GM23248 (cell line): ENCODE measurements around the gene PPID. TPM values are rescaled to one million over a fixed set of nuclear protein-coding genes. Genes with fewer than 3 reads are reported as not detected.
A peak's percentile ranks its signal among the peaks of the same experiment; 100 is the strongest.

Experiments
- DNase-seq: peaks from one replicate; pipeline ENCODE4 v3.0.0-alpha.2; 2015
- H2AFZ ChIP-seq: fragments of 200-600 bp; sonication (generic); 2 replicates; pipeline ENCODE4 v1.6.1; 2016; ENCODE audit warnings: antibody characterized with exemption
- H3F3A ChIP-seq: fragments of 200-600 bp; sonication (generic); 2 replicates; pipeline ENCODE4 v1.6.1; 2016; ENCODE audit warnings: mild to moderate bottlenecking, antibody characterized with exemption, mixed run types; ENCODE audit not compliant: insufficient read depth
- H3K27ac ChIP-seq: fragments of 200-600 bp; sonication (generic); 2 replicates; pipeline ENCODE4 v1.5.1; 2016; ENCODE audit warnings: mild to moderate bottlenecking
- H3K27me3 ChIP-seq: fragments of 200-600 bp; sonication (generic); replicated peaks from 2 replicates; pipeline ENCODE4 v1.6.1; 2016; ENCODE audit warnings: mild to moderate bottlenecking; ENCODE audit not compliant: insufficient read depth
- H3K36me3 ChIP-seq: fragments of 200-600 bp; sonication (generic); 2 replicates; pipeline ENCODE4 v1.6.1; 2016; ENCODE audit warnings: low read depth, mild to moderate bottlenecking
- H3K4me1 ChIP-seq: fragments of 200-600 bp; sonication (generic); 2 replicates; pipeline ENCODE4 v1.6.1; 2016; ENCODE audit warnings: mild to moderate bottlenecking; ENCODE audit not compliant: insufficient read depth
- H3K4me2 ChIP-seq: fragments of 200-600 bp; sonication (generic); one replicate; pipeline ENCODE4 v1.6.1; 2016; ENCODE audit warnings: mild to moderate bottlenecking; ENCODE audit not compliant: unreplicated experiment
- H3K4me3 ChIP-seq: fragments of 200-600 bp; sonication (generic); 2 replicates; pipeline ENCODE4 v1.5.1; 2016; ENCODE audit warnings: mild to moderate bottlenecking
- H3K79me2 ChIP-seq: fragments of 200-600 bp; sonication (generic); 2 replicates; pipeline ENCODE4 v1.6.1; 2016; ENCODE audit warnings: mild to moderate bottlenecking; ENCODE audit not compliant: insufficient read depth
- H3K9ac ChIP-seq: fragments of 200-600 bp; sonication (generic); 2 replicates; pipeline ENCODE4 v1.6.1; 2016; ENCODE audit warnings: mild to moderate bottlenecking
- H3K9me2 ChIP-seq: fragments of 200-600 bp; sonication (generic); 2 replicates; pipeline ENCODE4 v1.6.1; 2016; ENCODE audit warnings: mixed run types, mild to moderate bottlenecking, moderate library complexity; ENCODE audit not compliant: insufficient read depth
- H3K9me3 ChIP-seq: fragments of 200-600 bp; sonication (generic); one replicate; pipeline ENCODE4 v1.6.1; 2017; ENCODE audit warnings: low read depth
- H4K20me1 ChIP-seq: fragments of 200-600 bp; sonication (generic); 2 replicates; pipeline ENCODE4 v1.6.0; 2016; ENCODE audit not compliant: insufficient read depth
- EZH2 ChIP-seq: fragments of 200-600 bp; sonication (generic); IDR thresholded peaks from 2 replicates; pipeline ENCODE4 v1.6.1; 2018; ENCODE audit warnings: antibody characterized with exemption, mild to moderate bottlenecking; ENCODE audit not compliant: insufficient read depth, poor library complexity, severe bottlenecking
- EZH2phosphoT487 ChIP-seq: fragments of 200-600 bp; sonication (generic); IDR thresholded peaks from 2 replicates; pipeline ENCODE4 v1.6.1; 2018; ENCODE audit warnings: antibody characterized with exemption, moderate library complexity, mild to moderate bottlenecking, low read depth; ENCODE audit not compliant: insufficient read depth
- WGBS, 2 experiments: methylation state at CpG; one replicate each; pipeline ENCODE4 v1.1.6; 2015 to 2017; ENCODE audit warnings: low lambda C conversion rate in 2 of 2, low coverage in 1 of 2; ENCODE audit errors: missing lambda C conversion rate in 2 of 2; 5-methylcytosine and 5-hydroxymethylcytosine counted together
- in situ Hi-C: fragments of 300-500 bp; cut with MboI; formaldehyde crosslinking; loops from 2 replicates; pipeline ENCODE4 v1.15.0; 2020
- polyA plus RNA-seq: library from polyadenylated mRNA; unstranded; fragments of >200 nt; fragmentation: Nextera tagmentation; extraction: Ambion mirVana; gene quantifications from 2 replicates; pipeline ENCODE4 v1.2.1, GENCODE V29; 2016
- total RNA-seq: library from RNA; depleted of rRNA; stranded (reverse); fragments of >200 nt; shearing (Covaris generic); gene quantifications from 2 replicates; pipeline ENCODE4 v1.2.3, GENCODE V29; 2014

The PPID gene
- total and polyA plus RNA-seq, 2 experiments from 2014 or later: 29.1 to 37.0 TPM

GRCh38 chr4:158741326-158742021, 18.3 kb upstream of the PPID start:
- H3K27ac ChIP-seq: no peak overlapping the region
- H3K79me2 ChIP-seq: no peaks in the 10 kb centered on the region
- no peak for DNase-seq
- H3K4me2 ChIP-seq: no peak overlapping the region
- H3K4me1 ChIP-seq: no peaks in the 10 kb centered on the region
- H3K27me3 ChIP-seq: no peaks in the 10 kb centered on the region; the same call in 1 of the 2 replicates
- H3K9me3 ChIP-seq: no peaks in the 10 kb centered on the region
- H2AFZ ChIP-seq: no peak overlapping the region
- H4K20me1 ChIP-seq: no peaks in the 10 kb centered on the region
- no peak overlapping the region for H3K9ac ChIP-seq
- in situ Hi-C loops: no loop called here
- no peak overlapping the region for H3K4me3 ChIP-seq
- no peaks in the 10 kb centered on the region for H3F3A ChIP-seq
- H3K36me3 ChIP-seq: no peaks in the 10 kb centered on the region
- no peaks in the 10 kb centered on the region for H3K9me2 ChIP-seq
- WGBS, 2 experiments: 69 to 73% methylated on average over 3 of the region's 3 CpGs
- TF ChIP-seq EZH2phosphoT487: no peak
- TF ChIP-seq EZH2: no peak

GRCh38 chr4:158739600-158739999, 16.4 kb upstream of the PPID start:
- no peaks in the 10 kb centered on the region for H3K4me1 ChIP-seq
- no peaks in the 10 kb centered on the region for H3F3A ChIP-seq
- no peak for DNase-seq
- H3K36me3 ChIP-seq: no peaks in the 10 kb centered on the region
- H4K20me1 ChIP-seq: no peaks in the 10 kb centered on the region
- H3K27ac ChIP-seq: no peak overlapping the region
- H3K4me3 ChIP-seq: no peak overlapping the region
- H2AFZ ChIP-seq: no peak overlapping the region
- H3K4me2 ChIP-seq: no peak overlapping the region
- H3K9ac ChIP-seq: no peak overlapping the region
- TF ChIP-seq EZH2 (no peak), EZH2phosphoT487 (no peak)
- H3K9me2 ChIP-seq: no peaks in the 10 kb centered on the region
- H3K9me3 ChIP-seq: no peaks in the 10 kb centered on the region
- no peaks in the 10 kb centered on the region; the same call in 1 of the 2 replicates for H3K27me3 ChIP-seq
- in situ Hi-C loops: loop anchor here (10.0 kb wide), 1 partner anchor 465 kb away; no protein-coding TSS in a partner anchor
- H3K79me2 ChIP-seq: no peaks in the 10 kb centered on the region
- 64 to 71% methylated on average over 2 of the region's 2 CpGs for WGBS, 2 experiments

DNA sequence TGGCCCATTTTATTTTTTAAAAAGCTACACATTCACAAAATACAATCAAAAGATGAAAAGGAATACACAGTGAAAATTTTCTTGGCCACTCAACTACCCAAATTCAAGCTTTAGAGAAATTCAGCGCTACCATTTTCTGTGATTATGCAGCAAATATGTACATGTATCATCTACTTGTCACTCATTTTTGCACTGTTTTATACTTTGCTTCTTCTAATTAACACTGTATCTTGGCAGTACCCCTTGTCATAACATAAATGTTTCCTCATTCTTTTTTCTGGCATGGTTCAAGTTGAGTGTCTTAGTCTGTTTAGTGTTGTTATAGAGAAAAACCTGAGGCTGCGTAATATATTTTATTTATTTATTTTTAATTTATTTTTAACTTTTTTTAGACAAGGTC, 15.7 kb upstream of the PPID start:
- H3K4me2 ChIP-seq: no peak overlapping the region
- no peak overlapping the region for H3K27ac ChIP-seq
- H3K27me3 ChIP-seq: no peaks in the 10 kb centered on the region; the same call in 1 of the 2 replicates
- TF ChIP-seq EZH2phosphoT487 (no peak), EZH2 (no peak)
- no peaks in the 10 kb centered on the region for H3K4me1 ChIP-seq
- no peaks in the 10 kb centered on the region for H3K79me2 ChIP-seq
- no peaks in the 10 kb centered on the region for H4K20me1 ChIP-seq
- H3K9ac ChIP-seq: no peak overlapping the region
- H3K9me2 ChIP-seq: no peaks in the 10 kb centered on the region
- H3K9me3 ChIP-seq: no peaks in the 10 kb centered on the region
- H2AFZ ChIP-seq: no peak overlapping the region
- no peak for DNase-seq
- in situ Hi-C loops: loop anchor here (10.0 kb wide), 1 partner anchor 466 kb away; no protein-coding TSS in a partner anchor
- no peak overlapping the region for H3K4me3 ChIP-seq
- WGBS, 2 experiments: 95% methylated on average over 2 of the region's 2 CpGs
- no peaks in the 10 kb centered on the region for H3F3A ChIP-seq
- H3K36me3 ChIP-seq: no peaks in the 10 kb centered on the region

DNA sequence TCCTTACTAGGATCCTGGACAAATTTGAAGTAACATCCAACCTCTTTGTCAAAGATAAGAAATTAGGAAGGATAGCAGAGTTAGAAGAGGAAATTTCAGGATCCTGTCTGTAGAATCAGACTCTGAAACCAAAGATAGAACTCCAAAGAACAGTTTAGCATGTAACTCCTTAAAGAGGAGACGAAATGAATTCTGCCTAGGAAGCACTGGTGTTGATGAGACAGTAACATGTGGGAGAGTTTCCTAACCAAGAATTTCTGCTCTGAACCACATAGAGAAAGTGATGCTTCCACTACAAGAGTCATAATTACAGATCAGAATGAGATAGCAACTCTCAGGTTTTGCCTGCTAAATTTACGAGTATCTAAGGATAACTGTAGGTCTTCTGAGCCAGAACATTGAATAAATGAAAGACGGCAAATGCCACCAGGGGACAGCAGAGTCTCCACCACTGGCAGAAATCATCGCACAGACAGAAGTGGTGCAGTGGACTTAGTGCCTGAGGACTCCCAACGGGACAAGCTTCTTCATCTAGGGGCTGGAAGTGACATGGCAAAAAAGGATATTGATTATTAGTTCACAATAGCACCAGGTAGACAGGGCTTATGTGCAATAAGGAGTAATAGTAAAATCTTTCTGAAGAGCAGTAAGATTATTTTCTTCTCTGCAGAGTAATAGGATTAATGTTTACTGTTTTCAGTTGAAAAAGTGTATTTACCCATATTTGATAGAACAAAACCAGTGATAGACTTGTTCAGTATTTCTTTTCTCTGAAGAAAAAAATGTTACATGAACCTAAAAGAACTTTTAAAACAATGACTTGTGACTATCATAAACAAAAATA, 6.7 kb upstream of the PPID start:
- in situ Hi-C loops: loop anchor here (5.0 to 10.0 kb wide), 2 partner anchors 117 to 475 kb away; no protein-coding TSS in a partner anchor

More for the DNA sequence above, 6.7 kb upstream of the PPID start:
- H3K9me2 ChIP-seq: no peaks in the 10 kb centered on the region
- peak; percentile 82 for DNase-seq
- no peak overlapping the region for H3K27ac ChIP-seq
- no peaks in the 10 kb centered on the region for H3K36me3 ChIP-seq
- H3K79me2 ChIP-seq: no peaks in the 10 kb centered on the region
- WGBS, 2 experiments: 19 to 21% methylated on average over 5 of the region's 5 CpGs
- H3K4me3 ChIP-seq: no peak overlapping the region
- no peaks in the 10 kb centered on the region for H4K20me1 ChIP-seq
- H3K27me3 ChIP-seq: peaks cover 9% of the 10 kb centered on the region; the same call in 1 of the 2 replicates
- H3K4me1 ChIP-seq: no peaks in the 10 kb centered on the region
- H2AFZ ChIP-seq: no peak overlapping the region
- no peaks in the 10 kb centered on the region for H3F3A ChIP-seq
- H3K9ac ChIP-seq: no peak overlapping the region
- H3K9me3 ChIP-seq: no peaks in the 10 kb centered on the region
- H3K4me2 ChIP-seq: no peak overlapping the region
- TF ChIP-seq EZH2: no peak
- TF ChIP-seq EZH2phosphoT487: no peak
